H1 (cell line): ENCODE measurements around the gene RRAGB. TPM values are rescaled to one million over a fixed set of nuclear protein-coding genes. Genes with fewer than 3 reads are reported as not detected.

ENCODE experiments used
- ASH2L ChIP-seq: fragments of 200-600, 300-600 bp; sonication (generic); IDR thresholded peaks from one replicate; pipeline ENCODE4 v1.7.1; 2017; ENCODE audit warnings: low read length
- BCL11A ChIP-seq, 2 experiments: IDR thresholded peaks; one replicate each; pipeline ENCODE4 v1.6.1; 2011; ENCODE audit warnings: low read depth in 2 of 2, low read length in 2 of 2, mild to moderate bottlenecking in 2 of 2
- CHD7 ChIP-seq: fragments of 300-600 bp; sonication (generic); IDR thresholded peaks from 2 replicates; pipeline ENCODE4 v1.7.1; 2012; ENCODE audit warnings: low read length, moderate library complexity, mild to moderate bottlenecking, inconsistent platforms; ENCODE audit not compliant: insufficient replicate concordance
- EGR1 ChIP-seq: IDR thresholded peaks from 2 replicates; pipeline ENCODE4 v1.6.1; 2011; ENCODE audit warnings: low read depth, low read length, borderline replicate concordance
- JUN ChIP-seq: IDR thresholded peaks from 2 replicates; pipeline ENCODE4 v1.6.1; 2011; ENCODE audit warnings: low read depth, mild to moderate bottlenecking, improper control_type of control experiment, low read length
- JUND ChIP-seq: IDR thresholded peaks from 2 replicates; pipeline ENCODE4 v1.6.1; 2011; ENCODE audit warnings: mild to moderate bottlenecking, improper control_type of control experiment, low read length
- PHF8 ChIP-seq: fragments of 200-600 bp; sonication (generic); conservative IDR thresholded peaks from 2 replicates; pipeline ENCODE4 v1.7.1; 2012; ENCODE audit warnings: low read depth, mild to moderate bottlenecking, inconsistent platforms, low read length, moderate library complexity
- POLR2AphosphoS5 ChIP-seq: IDR thresholded peaks from 2 replicates; pipeline ENCODE4 v1.6.1; 2011; ENCODE audit warnings: low read depth, low read length
- TCF12 ChIP-seq: IDR thresholded peaks from 2 replicates; pipeline ENCODE4 v1.6.1; 2011; ENCODE audit warnings: low read depth, mild to moderate bottlenecking, low read length
- polyA plus RNA-seq, 7 experiments: library from polyadenylated mRNA; depleted of rRNA in 3 of 7; stranded (reverse) in 5 of 7; unstranded in 2 of 7; fragments of >200 nt in 5 of 7; fragments of 200-250 nt in 2 of 7; gene quantifications; 1 replicate in 5 of 7; 2 replicates in 1 of 7; 4 replicates in 1 of 7; pipeline versions ENCODE4 v1.2.1 to v1.2.3, GENCODE V29; 2011 to 2013; ENCODE audit warnings: missing spikeins in 2 of 7, mixed read lengths in 2 of 7
- total RNA-seq: library from RNA; stranded (reverse); fragmentation: NEBNext Ultra II Directional; extraction: Animal tissue kit (Norgen Biotek cat#: 25700); gene quantifications from 2 replicates; pipeline ENCODE4 v1.2.1, GENCODE V29; 2021

RRAGB gene
- total and polyA plus RNA-seq, 2 of the 8 experiments (the other 6 are each of a cell fraction or from before 2014, with no cell fraction given): 5.8 to 6.8 TPM

- TF ChIP-seq CHD7 (no peak), ASH2L (no peak), TCF12 (no peak), JUN (no peak), PHF8 (peak; percentile 56; the same call in 1 of the 2 replicates), EGR1 (no peak), JUND (no peak), BCL11A (IDR thresholded peaks at IDR 0.05; ENCODE audit: low read depth in 2 of 2, low read length in 2 of 2) (no peak), POLR2AphosphoS5 (peak; percentile 53)
These were observed at the start of gene RRAGB (continued) for GRCh38 chrX:55717521-55718497.
